Lung microvascular endothelial cell (primary cell): ENCODE data around the gene SLIT1. TPM values are rescaled to one million over a fixed set of nuclear protein-coding genes. Genes with fewer than 3 reads are reported as not detected.
"Not testable (repeated sequence)": the region's sequence is repeated elsewhere in the genome, so short reads cannot be mapped to it uniquely, and the experiment has no call there.

Experiments
- DNase-seq, 2 donors: peaks; one replicate each; pipeline versions ENCODE4 v3.0.0 to v3.0.0-alpha.2; 2010; ENCODE audit warnings: low read depth in 2 of 2
- total RNA-seq: library from RNA; depleted of rRNA; stranded (reverse); fragments of >200 nt; gene quantifications from 2 replicates; pipeline ENCODE4 v1.2.1, GENCODE V29; 2014

SLIT1 gene
- total RNA-seq, 1 donor from 2014 or later = not detected

DNA sequence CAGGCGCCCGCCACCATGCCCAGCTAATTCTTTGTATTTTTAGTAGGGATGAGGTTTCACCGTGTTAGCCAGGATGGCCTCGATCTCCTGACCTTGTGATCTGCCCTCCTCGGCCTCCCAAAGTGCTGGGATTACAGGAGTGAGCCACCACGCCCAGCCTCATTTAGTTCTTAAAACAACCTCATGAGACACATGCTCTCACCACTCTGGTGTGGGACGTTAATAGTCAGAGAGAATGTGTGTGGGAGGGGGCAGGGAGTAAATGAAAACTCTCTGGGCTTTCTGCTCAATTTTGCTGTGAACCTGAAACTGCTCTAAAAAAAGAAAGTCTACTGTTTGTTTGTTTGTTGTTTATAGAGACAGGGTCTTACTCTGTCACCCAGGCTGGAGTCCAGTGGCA is 103.2 kb downstream of the SLIT1 start:
- not testable (repeated sequence) for DNase-seq

DNA sequence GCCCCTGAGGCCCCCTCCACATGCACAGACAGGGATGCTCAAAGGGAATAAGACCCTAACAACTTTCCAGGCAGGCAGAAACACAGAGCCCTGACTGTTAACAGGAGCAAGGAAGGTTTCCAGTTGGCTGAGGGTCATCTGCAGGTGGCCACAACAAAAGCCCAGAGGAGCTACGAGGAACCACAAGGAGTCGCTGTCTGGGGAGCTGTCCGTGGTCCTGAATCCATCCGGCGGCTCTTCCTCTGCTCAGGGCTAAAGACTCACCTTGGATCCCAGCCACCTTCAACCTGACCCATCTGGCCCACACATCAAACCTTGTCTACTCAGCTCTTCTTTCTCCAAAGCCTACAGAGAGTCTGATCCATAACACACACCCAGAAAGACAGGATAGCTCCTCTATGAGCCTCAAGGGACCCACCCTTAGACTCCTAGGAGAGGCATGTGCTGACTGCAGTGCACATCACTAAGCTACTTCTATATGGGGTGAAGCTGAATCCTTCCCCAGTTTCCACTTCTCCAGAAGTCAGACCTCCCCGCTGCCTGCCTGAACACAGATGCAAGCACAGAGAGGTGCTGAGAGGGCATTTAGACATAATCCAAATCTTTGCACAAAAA is 104.0 kb downstream of the SLIT1 start:
- DNase-seq = peak; percentile 68 to 76

DNA sequence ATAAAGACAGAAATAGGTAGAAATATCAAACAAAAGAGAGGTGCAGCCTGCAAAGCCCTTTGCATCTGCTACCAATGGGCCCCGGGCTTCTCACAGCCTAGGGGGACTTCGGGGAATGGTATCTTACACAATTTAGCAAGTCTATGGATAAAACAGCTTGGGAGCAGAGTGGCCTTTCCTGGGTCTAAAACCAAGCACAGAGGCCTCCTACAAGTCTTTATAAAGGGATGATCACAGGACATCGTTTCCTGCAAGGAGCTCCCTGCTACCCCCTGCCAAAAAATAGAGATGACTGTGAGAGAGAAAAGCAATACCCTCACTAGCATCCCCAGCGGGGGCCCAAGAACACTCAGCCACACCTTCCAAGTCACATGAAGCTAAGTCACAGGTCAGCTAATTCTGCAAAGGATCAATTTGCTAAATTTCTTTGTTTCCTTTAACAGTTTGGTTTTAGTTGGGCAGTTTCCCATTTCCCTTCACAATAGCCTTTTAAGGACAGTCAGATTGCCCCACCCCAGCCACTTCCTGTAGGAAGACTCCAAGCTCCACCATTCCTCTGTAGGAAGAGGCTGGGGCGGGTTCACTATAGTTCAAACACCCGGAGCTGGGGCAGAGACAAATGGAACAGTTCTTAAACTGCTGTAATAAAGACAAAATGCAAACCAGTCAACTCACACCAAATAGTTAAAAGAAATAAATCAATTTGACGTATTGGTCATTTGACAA is 105.5 kb downstream of the SLIT1 start:
- DNase-seq = no peak

DNA sequence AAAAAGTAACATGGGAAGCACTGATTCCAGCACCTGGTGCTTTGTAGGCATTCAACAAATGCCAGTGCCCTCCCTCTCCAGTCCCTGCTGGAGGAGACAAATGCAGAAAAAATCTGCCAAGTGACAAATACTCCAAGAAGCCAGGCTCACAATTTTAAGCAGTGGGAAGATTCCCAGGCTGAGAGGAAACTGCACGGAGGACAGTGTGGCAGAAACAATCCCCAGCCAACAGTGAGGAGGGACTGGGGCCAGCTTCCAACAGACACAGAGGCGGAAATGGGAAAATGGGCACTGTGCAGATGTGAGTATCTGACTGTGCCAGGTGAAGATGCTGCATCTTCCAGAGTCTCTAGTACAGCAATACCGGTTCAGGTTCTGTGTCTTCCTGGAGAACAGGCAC is 106.3 kb downstream of the SLIT1 start:
- no peak for DNase-seq

DNA sequence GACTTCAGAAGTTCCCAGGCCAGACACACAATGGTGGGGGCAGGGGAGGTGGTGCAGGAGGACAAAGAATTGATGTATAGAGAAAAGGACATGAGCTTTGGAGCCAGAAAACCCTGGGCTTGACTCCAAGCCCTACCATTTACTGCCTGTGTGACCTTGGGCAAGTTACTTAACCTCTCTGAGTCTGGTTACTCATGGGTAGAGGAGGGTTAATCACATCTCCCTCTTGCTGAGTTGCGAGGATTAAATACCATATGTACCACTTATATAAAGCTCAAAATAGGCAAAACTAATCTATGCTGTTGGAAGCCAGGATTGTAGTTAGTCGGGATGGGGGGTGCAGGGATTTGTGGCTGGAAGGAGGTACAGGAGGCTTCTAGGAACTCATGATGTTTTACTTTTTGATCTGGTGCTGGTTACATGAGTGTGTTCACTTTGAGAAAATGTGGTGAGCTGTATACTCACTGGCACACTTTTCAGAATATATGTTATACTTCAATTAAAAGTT is 106.8 kb downstream of the SLIT1 start:
- no peak for DNase-seq

DNA sequence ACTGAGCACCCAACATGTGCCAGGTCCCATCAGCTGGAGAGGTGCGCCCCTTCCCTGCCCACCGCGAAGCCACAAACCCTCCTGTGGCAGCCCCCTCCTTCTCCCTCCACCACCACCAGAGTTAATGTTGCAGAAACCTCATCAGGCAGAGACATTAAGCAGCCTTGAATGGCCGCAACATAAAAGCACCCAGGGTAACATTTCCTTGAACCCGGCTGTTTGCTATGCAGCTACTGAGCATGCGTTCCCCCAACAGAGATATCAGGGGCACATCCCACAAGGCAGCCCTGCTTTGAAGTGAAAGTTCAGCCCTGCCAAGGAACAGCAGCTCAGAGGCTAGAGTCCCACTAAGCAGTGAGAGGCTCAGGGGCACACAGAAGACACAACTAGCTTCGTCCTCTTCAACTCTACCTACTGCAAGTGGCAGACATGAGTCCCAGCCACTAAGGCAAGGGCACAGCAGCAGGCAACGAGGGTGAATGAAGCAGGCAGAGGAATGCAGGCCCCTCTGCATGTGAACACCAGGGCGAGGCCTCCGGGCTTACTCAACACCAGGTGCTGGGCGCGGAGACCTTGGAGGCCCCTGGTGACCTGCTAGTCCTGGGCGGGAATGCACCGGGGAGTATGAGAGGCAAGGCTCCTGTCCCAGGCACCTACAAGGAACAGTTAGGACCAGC is 107.4 kb downstream of the SLIT1 start:
- no peak for DNase-seq

DNA sequence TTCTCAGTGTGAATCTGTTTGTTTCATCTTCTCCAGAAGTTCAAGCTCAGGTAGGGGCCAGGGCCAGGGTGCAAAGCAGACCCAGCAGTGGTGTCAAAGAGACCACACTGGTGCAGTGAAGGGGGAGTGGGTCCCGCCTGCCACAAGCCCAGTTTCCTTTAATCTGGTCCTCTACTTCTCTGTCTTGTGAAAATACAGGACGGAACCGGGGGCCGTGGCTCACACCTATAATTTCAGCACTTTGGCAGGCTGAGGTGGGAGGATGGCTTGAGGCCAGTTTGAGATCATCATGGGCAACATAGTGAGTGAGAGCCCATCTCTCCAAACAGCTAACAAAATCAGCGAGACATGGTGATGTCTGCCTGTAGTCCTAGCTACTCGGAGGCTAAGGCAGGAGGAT is 109.0 kb downstream of the SLIT1 start:
- no peak for DNase-seq

DNA sequence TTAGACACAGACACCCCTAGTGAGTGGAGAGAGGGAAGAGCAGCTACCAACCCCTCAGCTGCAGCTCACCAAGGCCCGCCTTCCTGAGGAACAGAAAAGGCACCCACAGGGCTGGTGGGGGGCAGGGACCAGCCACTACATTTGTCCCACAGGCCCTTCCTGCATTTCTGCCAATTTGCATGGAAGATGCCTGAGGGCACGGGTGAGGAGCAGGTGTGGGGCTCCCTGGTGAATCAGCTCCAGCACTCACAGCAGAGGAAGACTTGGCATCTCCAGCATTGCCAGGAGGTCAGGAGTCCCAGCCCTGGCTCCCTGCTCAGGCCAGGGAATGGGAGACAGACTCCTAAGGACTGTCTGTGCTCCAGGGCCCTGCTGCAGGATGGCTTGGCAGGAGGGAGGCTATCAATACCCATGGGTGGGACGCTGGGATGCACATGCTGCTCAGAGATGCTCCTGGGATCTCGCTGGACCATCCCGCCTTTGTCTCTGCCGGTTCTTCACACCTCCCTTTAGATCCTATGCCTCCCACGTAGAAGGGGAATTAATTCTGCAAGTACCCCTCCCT is 109.7 kb downstream of the SLIT1 start:
- no peak for DNase-seq

DNA sequence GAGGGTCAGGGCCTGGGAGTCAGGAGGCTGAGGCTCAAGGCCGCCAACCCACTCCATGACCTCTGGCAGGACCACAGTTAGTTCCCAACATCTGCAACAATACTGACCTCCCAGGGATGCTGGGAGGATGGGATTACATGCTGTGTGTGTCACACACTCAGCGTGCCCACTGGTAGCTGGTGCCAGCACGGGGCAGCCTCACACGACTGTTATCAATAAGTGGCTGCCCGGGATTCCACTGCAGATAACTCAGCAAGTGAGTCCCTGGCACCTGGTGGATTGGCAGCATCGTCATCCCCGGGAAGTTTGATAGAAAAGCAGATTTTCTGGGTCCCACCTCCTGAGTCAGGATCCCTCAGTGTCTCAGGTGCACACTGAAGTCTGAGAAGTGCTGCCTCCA is 110.3 kb downstream of the SLIT1 start:
- no peak for DNase-seq

DNA sequence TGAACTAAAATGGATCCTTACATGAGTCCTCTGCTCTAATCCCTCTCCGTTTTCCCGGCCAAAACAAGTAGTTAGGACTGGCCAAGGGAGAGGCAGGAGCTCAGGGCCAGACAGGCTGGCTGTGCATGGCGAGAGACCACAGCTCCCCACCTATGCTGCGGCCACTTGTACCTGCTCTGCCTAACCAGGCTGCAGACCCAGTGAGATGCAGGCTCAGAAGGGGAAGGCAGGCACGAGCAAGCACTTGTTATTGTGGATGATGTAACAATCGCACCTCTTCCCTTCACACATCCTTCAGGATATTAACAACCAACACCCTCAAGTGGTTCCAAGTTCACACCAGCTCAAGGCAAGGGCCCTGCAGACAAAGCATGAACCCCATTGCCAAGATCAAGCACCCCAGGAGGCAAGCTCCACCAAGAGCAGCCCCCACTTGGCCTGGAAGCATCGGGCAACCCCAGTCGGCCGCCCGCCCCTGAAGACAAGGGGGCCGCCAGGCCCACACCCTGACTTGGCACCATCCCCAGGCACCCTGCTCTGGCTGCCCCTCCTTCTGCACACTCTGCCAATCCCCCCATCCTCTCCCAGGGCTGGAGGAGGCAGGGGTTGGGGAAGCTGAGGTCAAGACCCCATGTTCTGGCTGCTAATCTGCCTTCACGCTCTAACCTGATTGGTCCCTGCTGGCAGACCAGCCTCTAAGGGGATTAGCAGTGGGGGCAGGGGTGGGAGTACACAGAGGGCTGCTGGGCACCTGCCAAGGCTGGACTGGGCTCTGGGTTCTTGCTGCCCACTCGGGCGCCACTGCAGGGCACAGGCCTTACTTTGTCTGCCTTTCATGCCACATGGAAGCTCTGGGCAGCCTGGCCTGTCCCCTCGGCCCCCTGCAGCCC is 111.3 kb downstream of the SLIT1 start:
- DNase-seq = no peak

DNA sequence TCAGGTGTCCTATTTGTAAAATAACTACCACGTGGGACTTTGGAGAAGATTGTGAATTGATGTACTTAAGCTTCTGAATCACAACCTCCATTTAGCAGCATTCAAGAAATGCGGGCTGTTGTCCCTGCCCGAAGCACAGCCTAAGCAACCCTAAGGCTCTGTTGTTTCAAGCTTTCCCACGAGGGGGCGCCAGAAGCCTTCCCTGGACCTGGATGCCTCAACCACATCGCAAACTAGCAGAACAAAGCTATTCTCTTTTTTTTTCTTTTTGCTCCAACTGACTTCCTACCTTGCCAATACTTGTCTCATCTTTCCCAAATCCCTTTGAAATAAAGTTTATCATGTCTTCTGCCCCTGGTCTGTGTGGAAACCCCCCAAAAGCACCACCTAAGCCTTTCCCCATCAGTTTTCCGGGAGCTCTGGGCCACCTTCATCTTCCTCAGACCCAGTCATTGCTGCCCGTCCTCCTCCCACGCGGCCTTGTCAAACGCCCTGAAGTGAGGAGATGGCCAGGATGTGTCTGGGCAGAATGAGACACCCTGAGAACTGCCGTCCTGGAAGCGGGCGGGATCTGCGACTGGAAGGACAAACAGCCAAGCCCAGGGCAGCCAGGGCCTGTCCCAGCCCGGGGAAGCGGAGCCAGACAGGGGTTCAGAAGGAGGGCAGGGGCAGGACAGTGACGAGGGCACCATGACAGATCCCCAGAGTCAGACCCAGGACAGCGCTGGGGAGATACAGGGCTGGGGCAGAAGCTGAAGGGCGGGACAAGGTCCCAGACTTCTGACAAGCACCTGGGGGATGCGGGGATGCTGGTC is 112.7 kb downstream of the SLIT1 start:
- DNase-seq = peak; percentile 74 to 83

DNA sequence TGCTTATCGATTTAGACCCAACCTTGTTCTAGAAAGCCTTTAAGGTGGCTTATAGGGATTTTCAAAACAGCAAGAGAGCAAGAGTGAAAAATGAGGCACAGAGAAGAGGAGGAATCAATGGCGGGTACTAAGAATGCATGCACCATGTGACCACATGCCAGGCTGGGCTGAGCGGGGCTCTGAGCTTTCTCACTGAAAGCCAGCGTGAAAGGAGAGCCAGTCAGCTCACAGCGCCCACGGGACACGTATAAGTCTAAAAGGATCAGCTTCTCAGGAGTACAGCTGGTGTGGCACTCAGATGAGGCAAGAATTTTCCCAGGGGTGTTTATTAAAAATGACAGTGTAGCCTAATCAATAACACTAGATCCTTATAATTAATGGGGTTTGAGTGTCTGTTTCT is 114.3 kb downstream of the SLIT1 start:
- no peak for DNase-seq

DNA sequence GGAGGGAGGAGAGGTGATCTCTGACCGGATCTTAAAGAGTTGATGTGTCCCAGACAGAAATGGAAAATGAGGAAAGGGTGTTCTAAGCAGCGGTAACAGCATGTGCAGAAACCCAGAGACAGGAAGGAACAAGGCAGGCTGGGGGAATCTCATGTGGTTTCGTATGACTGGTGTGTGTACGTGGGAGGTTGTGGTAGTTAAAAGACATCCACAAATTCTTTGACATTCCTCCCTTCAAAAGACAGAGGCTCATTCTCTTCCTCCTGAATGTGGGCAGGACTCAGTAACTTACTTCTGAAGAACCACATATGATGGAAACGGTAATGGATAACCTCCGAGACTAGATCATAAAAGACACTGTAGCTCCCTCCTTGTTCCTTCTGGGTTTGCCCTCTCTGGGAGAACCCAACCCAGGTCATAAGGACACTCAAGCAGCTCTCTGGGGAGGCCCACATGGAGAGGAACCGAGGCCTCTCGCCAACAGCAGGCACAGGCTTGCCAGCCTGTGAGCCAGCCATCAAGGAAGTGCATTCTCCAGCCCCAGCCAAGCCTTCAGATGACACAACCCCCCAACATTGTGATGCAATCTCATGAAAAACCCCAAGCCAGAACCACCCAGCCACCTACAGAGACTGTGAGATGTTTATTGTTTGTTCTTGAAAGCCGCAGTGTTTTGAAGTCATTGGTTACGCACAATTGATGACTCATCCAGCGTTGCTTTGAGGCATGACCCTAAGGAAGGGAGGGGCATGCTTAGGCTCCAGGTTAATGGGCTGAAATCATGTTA is 116.0 kb downstream of the SLIT1 start:
- no peak for DNase-seq

DNA sequence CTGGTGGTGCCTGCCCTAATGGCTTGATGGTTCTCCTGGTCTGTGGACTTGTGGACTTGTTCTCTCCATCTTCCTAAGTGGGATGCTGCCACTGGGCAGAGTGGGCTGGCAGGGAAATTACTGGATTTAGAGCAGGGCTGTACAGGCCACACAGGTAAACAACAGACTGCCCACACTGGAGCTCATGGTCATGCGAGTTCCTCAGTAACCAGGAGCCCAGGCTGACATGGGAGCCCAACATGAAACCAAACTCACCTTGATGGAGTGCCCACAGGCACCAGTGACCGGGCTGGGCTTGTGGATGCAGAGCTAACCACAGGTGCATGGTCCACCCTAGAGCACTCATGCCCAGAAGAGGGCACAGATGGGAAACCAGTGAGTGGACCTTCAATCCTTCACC is 116.7 kb downstream of the SLIT1 start:
- no peak for DNase-seq

DNA sequence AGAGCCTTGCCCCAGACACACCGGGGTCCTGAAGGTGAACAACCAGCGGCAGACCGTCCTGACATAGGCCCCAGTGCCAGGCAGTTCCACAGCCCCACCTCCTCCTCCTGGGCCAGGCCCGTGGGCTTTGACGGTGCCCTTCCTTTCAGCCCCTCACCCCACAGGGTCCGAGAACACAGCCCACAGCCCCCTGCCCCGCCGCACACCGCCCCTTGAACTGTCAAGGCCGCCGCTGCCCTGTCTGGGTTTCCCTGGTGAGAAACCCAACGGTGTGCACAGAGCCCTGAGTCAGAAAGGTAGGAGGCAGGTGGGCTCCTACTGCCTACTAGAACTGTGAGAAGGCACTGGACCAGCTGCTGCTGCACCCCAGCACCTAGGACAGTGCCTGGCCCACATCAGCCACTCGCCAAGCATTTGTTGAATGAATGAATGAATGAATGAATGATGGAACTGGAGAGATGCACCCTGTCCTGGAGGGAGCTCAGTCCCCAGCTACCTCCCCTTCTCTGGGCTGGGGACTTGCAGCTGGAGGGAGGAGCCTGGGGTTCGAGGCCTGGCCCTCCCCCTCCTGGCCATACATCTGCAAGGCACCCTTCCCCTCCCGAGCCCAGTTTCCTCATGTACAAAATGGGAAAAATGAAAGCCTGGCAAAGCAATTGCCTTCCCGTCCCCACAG is 117.9 kb downstream of the SLIT1 start:
- no peak for DNase-seq

DNA sequence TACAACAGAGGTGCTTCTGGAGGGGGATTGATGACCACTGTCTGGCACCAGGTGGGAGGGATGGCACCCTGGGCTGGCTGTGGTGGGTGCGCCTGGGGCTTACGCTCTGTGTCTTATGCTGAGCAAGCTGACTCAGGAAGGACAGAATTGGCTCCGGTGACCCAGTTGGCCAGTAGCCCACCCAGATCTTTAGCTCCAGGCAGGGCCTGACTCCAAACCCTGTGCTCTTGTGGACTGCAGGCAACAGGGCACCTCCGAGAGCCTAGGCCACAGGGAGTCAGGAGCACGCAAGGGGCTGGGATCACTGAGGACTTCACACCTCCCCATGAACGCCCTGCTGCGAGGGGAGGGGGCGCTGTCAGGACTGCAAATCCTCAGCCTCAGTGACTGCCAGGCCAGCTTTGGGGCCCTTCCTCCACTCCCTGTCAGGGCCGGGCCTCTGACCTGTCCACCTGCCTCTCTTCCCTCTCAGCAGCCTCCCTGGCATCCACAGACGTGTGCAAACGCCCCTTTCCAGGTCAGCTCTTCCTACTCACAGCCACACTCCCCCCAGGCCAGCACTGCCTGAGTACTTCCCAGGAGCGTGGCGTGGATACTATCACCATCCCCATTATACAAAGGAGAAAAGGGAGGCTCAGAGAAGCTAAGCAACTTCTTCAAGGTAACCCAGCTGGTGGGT is 118.7 kb downstream of the SLIT1 start:
- no peak for DNase-seq

DNA sequence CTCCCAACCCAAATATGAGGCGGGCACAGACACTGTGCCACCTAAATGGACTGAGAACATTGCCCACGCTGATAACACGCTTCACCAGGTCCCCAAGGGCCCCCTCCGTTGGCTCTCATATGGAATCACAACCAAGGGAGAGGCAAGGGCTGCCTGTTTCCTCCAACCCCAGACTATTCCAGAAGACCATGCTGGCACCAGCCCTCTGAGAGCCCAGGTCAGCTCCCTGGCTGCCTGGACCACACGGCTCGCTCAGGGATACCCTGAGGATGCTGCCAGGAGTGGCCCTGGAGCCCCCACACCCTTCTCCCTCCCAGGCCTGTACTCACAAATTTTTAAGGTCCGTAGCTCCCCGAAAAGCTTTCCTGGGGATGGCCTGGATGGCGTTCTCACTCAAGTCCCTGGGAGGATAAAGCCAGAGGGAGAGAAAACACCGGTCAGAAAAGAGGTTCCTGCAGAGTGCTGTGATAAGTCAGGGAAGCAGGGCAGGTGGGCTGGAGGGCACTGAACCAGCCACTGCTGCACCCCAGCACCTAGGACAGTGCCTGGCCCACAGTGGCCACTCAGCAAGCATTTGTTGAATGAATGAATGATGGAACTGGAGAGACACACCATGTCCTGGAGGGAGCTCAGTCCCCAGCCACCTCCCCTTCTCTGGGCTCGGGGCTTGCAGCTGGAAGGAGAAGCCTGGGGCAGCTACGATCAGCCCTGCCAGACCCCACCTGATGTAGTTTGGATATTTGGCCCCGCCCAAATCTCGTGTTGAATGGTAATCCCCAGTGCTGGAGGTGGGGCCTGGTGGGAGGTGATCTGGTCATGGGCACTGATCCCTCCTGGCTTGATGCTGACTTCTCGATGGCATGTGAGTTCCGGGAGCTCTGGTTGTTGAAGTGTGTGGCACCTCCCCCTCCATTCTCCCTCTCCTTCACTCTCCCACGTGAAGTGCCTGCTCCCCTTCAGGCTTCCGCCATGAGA is 119.8 kb downstream of the SLIT1 start:
- DNase-seq = no peak
